H7 (cell line): ENCODE data around the gene POLR2L. TPM values are rescaled to one million over a fixed set of nuclear protein-coding genes. Genes with fewer than 3 reads are reported as not detected.

Experiments
- DNase-seq: peaks from one replicate; pipeline ENCODE4 v3.0.0; 2012
- H3K27me3 ChIP-seq: 2 replicates; pipeline ENCODE4 v1.6.0; 2011; ENCODE audit warnings: mild to moderate bottlenecking, low read length; ENCODE audit not compliant: control insufficient read depth, insufficient read depth
- H3K36me3 ChIP-seq: replicated peaks from 2 replicates; pipeline ENCODE4 v1.5.1; 2011; ENCODE audit warnings: low read length; ENCODE audit not compliant: control insufficient read depth, insufficient read depth
- H3K4me3 ChIP-seq: 2 replicates; pipeline ENCODE4 v1.5.1; 2011; ENCODE audit warnings: low read depth, mild to moderate bottlenecking, control low read depth, low read length, moderate library complexity; ENCODE audit not compliant: insufficient read depth
- total RNA-seq: library from RNA; depleted of rRNA; stranded (reverse); fragments of >200 nt; shearing (Covaris generic); gene quantifications from 2 replicates; pipeline ENCODE4 v1.2.3, GENCODE V29; 2014; rRNA removed

Gene POLR2L
- total RNA-seq, result 96.1 and 135 TPM in 2 replicates

DNA sequence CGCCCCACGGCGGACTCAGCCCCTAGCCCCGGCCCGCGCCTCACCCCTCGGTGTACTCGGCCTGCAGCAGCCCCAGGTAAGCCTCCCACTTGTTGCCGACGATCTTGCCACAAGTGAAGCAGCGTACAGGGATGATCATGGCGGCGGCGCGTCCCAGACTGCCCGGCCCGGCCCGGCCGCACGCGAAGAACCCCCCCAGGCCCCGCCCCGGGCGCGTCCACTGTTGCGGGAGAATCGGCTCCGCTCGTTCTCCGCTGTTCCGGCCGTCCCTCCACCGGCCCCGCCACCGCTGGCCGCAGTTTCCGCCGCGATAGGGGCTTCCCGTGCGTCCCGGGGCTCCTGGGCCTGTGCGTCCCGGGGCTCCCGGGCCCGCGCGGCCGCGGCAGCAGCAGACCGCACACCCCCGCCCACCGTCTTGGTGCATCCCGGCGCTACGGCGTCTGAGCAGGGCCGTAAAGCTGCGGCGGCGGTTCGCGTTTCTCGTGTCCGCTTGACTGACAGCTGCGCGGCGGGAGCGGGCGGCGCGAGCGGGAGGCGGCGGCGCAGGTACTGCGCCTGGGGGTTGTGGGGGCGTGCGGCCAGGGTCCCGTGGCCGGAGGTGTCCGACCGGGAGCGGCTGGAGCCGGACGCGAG, at the start of gene POLR2L, which contains the start of gene TSPAN4:
POLR2L (minus strand) TSS at position 160 of the 633 bp plus-strand sequence; CDS start at position 139, 21 bp downstream.
TSPAN4 (plus strand) TSS at position 483 of the 633 bp plus-strand sequence. CDS start 7,453 bp downstream, outside the sequence.
- no peaks in the 10 kb centered on the region for H3K27me3 ChIP-seq
- peak; percentile 98 for DNase-seq
- peak within 1 kb of the TSS; percentile 70 for H3K4me3 ChIP-seq
- H3K36me3 ChIP-seq, result peaks cover 13% of the 10 kb centered on the region

DNA sequence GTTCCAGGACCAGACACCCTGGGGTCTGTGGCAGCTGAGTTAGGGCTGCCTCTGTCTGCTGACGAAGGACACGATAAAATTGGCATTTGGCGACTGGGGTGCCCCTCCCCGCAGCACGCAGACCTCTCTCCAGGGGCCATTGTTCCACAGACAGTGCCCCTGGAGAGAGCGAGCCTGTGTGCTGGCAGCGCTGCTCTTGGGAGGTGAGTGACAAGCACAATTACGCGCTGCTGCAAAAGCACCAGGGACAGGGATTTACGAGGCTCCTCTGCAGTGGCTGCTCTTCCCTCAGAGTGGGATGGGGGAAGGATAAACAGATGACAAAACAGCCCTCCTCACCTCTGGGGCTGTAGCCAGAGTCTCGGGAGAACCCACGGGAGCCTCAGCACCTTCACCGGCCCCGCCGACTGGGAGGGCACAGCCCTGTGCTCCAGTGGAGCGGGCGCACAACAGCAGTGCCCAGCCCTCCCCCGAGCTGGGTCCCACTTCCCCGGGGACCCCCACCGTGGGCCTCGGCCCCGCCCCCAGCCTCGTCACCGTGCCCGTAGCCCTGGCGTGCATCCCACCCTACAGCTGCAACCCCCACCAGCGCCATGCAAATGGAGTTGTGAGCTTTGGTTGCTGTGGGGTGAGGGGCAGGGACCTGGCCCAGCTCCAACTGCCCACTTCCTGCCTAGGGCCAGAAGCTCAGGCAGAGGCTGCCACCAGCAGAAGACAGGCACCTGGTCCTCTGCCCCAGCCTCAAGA, 48.6 kb upstream of the POLR2L start:
- Histone ChIP-seq H3K27me3 (no peaks in the 10 kb centered on the region), H3K4me3 (no peak overlapping the region), H3K36me3 (peaks cover 4% of the 10 kb centered on the region)
- no peak for DNase-seq

DNA sequence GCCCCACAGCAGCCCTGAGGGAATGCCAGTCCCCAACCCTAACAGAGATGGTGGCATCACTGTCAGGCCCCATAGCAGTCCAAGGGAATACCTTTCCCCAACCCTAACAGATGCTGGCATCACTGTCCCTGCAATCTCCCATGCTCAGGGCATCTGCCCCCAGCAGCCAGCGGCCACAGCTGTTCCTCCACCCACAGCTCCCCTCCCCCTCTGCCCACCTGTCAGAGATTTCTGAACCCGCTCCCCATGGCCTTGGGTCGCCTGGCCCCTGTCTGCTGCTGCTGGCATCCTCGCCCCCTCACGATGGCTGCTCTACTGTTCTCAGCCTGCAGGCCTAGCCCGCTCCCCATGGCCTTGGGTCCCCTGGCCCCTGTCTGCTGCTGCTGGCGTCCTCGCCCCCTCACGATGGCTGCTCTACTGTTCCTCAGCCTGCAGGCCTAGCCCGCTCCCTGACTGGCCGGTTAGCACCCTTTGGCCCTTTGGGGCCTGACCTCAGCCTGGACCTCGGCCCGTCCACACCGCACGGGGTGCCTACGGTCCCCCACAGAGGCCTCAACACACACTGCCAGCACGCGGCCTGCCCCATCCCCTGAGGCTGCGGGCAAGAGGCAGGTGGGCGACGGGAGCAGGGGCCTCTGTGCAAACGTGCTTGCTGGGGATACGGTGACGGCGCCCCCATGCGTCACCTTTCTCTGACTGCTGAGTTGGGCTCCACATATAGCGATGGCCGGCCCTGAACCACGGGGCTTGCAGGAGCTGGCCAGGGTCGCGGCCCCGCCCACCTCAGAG, 47.6 kb upstream of the POLR2L start:
- Histone ChIP-seq H3K4me3 (no peak overlapping the region), H3K27me3 (no peaks in the 10 kb centered on the region), H3K36me3 (peaks cover 5% of the 10 kb centered on the region)
- peak; percentile 87 for DNase-seq

DNA sequence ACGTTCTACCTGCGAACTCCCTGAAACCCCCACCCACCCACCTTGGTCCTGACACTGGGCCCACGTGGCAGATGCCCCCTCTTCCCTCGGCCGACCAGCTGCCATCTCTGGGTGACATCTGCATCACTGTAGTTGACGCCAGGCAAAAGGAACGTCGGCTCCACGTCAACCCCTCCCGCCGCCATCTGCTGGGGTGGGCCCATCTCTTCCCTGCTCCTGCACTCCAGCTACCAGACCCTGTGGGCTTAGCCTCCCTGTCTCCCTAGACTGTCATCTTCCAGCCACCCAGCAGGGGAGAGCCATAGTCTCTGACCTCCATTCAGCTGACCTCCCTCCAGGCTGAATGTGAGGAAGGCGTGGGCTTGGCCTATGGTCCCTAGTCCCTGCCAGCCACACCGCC, 46.9 kb upstream of the POLR2L start:
- no peak for DNase-seq
- no peak overlapping the region for H3K4me3 ChIP-seq
- H3K36me3 ChIP-seq, result peaks cover 5% of the 10 kb centered on the region
- no peaks in the 10 kb centered on the region for H3K27me3 ChIP-seq

DNA sequence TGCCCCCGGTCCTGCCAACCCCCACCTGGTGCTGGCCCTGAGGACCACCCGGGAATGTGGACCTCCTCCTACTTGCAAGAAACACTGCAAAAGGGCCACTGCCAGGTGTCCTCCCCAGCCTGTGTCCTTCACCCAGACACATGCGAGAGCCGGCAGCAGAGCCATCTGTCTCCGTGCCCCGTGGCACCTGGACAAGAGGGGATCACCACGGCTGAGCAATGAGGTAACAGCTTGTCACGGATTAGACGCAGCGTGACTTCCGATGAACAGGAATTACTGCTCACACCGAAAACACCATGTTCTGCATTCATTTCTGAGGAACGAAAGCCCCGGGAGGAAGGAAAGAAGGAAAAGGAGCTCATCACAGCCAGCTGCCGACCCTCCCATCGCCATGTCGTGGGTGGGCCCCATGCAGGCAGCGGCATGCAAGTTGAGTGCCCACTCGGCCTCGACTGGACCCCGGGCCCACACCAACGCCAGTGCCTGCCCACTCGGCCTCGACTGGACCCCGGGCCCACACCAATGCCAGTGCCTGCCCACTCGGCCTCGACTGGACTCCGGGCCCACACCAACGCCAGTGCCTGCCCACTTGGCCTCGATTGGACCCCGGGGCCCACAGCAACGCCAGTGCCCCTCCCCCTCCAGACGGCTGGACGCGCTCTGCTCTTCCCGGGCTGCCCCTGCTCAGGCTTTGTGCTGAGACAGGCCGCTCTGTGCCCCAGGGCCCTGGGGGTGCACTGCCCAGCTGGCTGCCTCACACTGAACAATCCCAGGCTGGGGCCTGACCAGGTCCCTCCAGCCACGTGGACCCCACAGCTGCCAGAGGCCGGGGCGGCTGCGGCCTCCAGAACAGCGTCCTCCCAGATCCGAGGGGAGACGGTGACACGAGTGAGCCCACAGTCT, 46.2 kb upstream of the POLR2L start:
- peaks cover 5% of the 10 kb centered on the region for H3K36me3 ChIP-seq
- no peaks in the 10 kb centered on the region for H3K27me3 ChIP-seq
- no peak overlapping the region for H3K4me3 ChIP-seq
- DNase-seq, result no peak

DNA sequence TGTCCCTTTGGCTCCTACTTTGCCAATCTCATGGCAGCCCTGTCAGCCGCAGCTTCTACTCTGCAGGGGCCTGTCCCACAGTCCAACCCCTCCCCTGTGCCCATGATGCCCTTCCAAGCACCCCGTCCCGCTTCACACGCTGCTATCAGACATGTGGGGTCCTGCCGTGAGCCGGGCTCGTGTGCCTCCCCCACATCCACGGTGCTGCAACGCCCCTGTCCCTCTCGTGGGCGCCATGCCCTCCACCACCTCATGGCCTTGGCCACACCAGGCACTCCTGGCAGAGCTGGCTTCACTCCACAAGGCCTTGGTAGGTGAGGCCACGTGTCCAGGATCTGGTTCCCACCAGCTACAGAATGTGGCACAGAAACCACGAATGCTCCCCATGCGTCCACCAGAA, 45.3 kb upstream of the POLR2L start:
- no peaks in the 10 kb centered on the region for H3K27me3 ChIP-seq
- peaks cover 5% of the 10 kb centered on the region for H3K36me3 ChIP-seq
- H3K4me3 ChIP-seq, result no peak overlapping the region
- no peak for DNase-seq

DNA sequence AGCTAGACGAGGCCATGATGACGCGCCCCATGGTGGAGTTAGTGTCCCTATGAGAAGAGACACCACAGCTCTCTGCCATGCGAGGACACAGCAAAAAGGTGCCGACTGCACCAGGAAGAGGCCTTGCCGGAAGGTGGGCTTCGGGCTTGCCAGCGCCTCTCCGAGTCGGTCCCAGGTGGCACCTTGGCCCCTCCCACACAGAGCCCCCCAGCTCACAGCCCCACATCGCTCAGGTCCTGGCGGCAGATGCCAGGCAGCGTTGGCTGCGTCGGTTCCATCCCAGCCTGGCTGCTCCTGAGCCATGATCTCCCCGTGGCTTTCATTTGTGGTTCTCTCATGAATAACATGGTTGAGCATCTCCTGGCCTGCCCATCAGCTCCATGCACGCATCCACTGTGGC, 44.2 kb upstream of the POLR2L start:
- H3K27me3 ChIP-seq, result no peaks in the 10 kb centered on the region
- no peak overlapping the region for H3K4me3 ChIP-seq
- H3K36me3 ChIP-seq, result peaks cover 5% of the 10 kb centered on the region
- no peak for DNase-seq

DNA sequence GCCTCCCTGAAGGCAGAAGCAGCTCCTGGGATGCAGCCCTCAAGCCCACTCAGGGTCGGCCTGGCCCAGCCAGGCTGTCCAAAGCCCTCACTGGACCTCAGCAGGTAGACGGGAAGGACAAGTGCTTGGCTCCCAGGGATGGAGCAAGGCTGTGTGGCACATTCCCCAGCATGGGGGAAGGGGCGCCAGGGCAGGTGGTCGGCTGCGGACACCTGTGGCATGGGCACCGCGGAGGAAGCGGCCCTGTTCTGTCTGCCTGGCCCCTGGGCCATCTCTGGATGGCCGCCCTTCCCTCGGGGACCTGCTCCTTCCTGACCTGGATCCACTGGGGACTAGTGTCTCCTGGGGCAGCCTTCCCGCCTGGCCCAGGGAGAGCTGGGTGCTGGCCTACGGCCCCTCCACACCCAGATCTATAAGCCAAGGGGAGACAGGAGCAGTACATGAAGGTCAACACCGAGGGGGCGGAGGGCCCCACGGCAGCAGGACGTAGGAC, 42.3 kb upstream of the POLR2L start:
- peaks cover 5% of the 10 kb centered on the region for H3K36me3 ChIP-seq
- no peaks in the 10 kb centered on the region for H3K27me3 ChIP-seq
- no peak for DNase-seq
- no peak overlapping the region for H3K4me3 ChIP-seq

DNA sequence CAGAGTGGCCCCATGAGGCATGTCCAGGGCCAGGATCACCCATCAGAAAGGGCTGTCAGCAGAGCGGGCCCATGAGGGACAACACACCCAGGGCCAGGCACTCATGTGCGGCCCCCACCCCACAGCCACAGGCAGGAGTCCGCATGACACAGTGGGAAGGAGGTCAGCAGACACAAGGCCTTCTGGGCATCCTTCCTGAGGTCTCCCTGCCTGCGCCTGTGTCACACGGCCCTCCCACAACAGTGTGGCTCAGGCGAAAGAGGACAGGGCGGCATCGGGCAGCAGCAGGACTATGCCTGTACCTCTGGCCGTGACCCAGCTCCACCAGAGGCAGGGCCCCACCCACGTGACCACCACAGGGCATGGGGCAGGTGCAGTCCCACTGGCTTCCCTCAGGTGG, 41.2 kb upstream of the POLR2L start:
- Histone ChIP-seq H3K36me3 (peaks cover 7% of the 10 kb centered on the region), H3K4me3 (no peak overlapping the region), H3K27me3 (no peaks in the 10 kb centered on the region)
- no peak for DNase-seq

DNA sequence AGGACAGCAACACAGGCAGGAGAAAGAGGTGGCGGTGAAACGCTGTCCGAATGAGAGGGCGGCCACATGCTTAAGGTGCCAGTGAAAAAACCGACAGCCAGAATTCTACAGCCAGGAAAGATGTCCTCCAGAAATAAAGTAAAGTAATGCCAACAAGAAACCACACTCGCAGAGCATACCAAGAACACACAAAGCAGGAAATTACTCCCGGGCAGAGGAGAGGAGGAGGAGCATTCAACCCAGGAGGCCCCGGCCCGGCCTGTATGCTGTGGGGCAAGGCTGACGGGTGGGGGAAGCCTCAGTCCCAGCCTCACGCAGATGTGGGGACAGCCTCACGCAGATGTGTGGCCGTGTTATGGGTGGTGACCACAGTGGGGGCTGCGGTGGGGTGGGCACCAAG, 40.3 kb upstream of the POLR2L start:
- no peak for DNase-seq
- peaks cover 7% of the 10 kb centered on the region for H3K36me3 ChIP-seq
- H3K27me3 ChIP-seq, result no peaks in the 10 kb centered on the region
- no peak overlapping the region for H3K4me3 ChIP-seq

DNA sequence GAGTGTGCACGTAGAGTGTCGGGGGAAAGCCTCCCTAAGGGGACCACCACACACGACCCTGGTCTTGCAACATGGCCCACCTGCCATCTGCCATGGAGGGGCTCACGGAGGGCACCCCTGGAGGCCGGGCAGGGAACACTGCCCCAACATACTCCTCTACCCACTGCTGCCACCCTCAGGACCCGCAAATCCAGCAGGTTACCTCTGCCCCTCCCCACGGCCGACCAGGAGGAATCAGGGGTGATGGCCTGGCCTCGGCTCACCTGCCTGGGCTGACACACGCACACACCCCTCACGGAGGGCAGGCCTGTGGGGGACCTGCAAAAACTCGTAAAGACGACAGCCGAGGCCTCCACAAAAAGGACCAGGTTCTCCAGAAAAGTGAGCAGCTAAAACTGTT, 38.1 kb upstream of the POLR2L start:
- no peaks in the 10 kb centered on the region for H3K27me3 ChIP-seq
- H3K36me3 ChIP-seq, result peaks cover 5% of the 10 kb centered on the region
- DNase-seq, result peak; percentile 72
- no peak overlapping the region for H3K4me3 ChIP-seq

DNA sequence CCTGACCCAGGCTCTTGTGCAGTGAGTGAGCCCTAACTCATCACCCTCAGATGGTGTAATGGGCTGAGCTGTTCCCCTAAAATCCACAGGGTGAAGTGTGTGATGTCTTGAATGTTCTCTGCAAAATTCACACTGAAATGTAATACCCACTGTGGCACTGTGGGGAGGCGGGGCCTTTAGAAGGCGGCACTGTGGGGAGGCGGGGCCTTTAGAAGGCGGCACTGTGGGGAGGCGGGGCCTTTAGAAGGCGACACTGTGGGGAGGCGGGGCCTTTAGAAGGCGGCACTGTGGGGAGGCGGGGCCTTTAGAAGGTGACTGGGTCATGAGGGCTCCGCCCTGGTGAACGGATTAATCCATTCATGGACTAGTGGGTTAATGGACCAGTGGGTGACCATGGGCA, 35.2 kb upstream of the POLR2L start:
- peak; percentile 88 for DNase-seq
- H3K4me3 ChIP-seq, result no peak overlapping the region
- no peaks in the 10 kb centered on the region for H3K27me3 ChIP-seq
- peaks cover 4% of the 10 kb centered on the region for H3K36me3 ChIP-seq

DNA sequence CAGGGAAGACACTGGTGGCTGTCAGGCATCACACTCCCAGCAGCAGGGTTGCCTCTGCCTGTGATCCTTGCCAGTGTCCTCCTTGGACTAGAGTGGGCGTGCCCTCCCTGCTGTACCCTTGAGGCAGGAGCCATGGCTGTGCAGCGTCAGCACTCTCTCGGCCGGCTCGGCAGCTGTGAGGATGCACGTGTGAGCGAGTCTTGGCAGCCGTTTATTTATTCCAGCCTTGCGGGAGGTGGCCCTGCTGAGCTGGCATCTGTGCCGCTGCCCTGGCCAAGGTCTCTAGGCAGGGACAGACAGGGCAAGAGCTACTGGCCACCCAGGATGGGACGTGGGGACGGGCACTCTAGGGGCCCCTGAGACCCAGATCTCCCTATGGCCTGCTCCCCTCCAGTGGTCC, 34.2 kb upstream of the POLR2L start:
- no peaks in the 10 kb centered on the region for H3K27me3 ChIP-seq
- no peak for DNase-seq
- peaks cover 4% of the 10 kb centered on the region for H3K36me3 ChIP-seq
- H3K4me3 ChIP-seq, result no peak overlapping the region
